ENCODE data around the gene SLC26A11.
"Not testable (repeated sequence)": the region's sequence is repeated elsewhere in the genome, so short reads cannot be mapped to it uniquely, and the experiment has no call there.

The SLC26A11 gene

DNA sequence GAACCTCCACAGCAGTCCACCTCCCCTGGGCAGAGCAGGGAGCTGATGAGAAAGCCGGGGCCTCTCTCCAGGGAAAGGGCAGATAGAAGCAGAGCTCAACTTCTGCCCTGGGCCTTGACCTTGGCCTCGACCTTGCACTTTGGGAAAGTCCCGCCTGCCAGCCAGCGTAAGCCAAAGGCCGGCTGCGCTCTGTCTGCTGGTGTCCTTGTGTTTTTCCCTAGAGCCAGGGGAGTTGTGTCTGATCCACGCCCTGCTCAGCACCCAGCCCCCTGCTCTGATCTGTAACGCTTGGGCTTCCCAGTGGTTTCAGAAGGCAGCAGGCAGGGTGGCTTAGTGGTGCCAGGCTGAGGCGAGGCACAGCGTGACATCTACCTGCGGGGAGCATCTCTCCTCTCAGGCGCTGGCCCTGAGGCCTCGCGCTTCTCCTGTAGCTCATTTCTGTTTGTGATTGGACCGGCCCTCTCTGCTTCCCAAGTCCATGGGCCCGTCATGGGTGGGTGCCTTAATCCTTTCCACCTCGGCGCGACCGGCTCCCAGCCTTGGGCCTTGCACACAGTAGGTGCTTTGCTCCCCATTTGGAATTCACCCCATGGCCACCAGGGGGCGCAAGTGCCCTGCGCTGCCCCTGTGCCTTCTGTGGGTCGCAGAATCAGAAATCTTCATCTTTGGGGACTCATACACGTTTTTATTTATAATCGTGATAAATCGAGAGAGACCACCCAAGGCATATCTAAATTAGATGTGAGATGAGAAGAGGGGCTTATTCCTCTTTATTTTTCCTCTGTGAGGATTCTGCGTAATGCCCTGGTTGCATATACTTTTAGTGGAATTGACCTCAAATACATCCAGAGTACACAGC lies 24.3 kb upstream of the SLC26A11 start:
- DNase-seq (ENCODE audit: low spot score) (peak; percentile 49), FAIRE-seq (peak; percentile 56)

DNA sequence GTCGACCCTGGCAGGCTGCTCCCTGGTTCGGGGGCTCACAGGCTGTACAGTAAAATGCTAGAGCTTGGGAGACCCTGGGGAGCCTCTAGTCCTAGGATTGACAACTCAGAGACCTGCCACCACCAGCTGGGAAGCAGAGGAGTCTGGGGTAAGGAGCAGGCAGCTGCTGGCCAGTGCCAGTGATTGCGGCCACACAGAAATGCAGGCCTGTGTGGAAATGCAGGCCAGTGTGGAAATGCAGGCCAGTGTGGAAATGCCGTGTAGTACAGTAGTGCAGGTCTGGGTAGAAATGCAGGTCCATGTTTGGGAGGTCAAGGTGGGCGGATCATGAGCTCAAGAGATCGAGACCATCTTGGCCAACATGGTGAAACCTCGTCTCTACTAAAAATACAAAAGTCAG lies 23.6 kb upstream of the SLC26A11 start:
- peak; percentile 62 for FAIRE-seq
- no peak for DNase-seq (ENCODE audit: low spot score)

DNA sequence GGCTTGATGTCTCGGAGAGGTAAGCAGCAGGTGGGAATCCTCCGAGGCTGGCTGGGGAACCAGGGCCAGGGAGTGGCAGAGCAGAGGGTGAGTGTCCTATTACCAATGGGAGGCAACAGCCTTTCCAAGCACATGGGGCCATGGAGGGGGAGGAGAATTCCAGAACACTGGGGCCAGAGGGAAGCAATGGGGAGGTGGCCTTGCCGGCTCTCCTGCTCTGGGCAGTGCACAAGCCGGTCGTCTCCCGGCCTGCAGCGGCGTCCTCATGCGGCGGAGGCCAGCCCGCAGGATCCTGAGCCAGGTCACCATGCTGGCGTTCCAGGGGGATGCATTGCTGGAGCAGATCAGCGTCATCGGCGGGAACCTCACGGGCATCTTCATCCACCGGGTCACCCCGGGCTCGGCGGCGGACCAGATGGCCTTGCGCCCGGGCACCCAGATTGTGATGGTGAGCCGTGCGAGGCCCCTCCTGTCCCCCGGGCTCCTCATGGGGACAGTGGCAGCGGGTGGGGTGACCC lies 22.0 kb upstream of the SLC26A11 start:
- FAIRE-seq = no peak
- DNase-seq (ENCODE audit: low spot score) = no peak

DNA sequence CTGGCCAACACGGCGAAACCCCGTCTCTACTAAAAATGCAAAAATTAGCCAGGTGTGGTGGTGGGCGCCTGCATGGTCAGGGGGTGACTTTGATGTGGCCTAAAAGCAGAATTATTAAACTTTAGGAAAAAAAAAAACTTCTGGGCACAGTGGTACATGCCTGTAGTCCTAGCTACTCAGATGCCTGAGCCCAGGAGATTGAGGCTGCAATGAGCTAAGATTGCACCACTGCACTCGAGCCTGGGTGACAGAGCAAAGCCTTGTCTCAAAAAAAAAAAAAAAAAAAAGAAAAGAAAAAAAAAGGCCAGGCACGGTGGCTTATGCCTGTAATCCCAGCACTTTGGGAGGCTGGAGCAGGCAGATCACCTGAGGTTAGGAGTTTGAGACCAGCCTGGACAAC lies 20.9 kb upstream of the SLC26A11 start:
- not testable (repeated sequence) for FAIRE-seq

DNA sequence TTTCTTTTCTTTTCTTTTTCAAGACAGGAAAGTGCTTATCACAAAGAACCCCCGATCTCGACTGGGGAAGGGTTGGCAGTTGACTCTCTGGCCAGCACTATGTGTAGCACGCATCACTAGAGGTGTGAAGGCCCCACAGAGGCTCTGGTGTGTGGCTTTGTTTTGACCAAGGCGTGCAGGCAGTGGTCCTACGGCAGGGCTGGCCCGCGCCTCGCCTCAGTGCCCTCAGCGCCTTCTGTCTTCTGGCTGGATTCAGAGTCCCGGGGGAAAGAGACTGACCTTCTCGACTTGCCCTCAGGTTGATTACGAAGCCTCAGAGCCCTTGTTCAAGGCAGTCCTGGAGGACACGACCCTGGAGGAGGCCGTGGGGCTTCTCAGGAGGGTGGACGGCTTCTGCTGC lies 18.8 kb upstream of the SLC26A11 start:
- no peak for FAIRE-seq
- DNase-seq (ENCODE audit: low spot score) = no peak

More for the DNA sequence above, 20.9 kb upstream of the SLC26A11 start:
- DNase-seq (ENCODE audit: low spot score) = not testable (repeated sequence)

DNA sequence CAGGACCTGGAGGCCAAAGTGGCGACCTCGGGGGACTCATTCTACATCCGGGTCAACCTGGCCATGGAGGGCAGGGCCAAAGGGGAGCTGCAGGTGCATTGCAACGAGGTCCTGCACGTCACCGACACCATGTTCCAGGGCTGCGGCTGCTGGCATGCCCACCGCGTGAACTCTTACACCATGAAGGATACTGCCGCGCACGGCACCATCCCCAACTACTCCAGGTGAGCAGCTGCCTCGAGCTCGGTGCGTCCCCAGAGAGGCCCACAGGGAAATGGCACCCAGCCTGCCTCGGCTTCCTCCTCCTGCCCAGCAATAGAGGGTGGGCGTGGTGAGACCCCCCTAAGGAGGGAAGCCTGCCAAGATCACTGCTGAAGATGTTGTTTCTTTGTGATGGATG lies 18.0 kb upstream of the SLC26A11 start:
- FAIRE-seq = no peak
- no peak for DNase-seq (ENCODE audit: low spot score)

DNA sequence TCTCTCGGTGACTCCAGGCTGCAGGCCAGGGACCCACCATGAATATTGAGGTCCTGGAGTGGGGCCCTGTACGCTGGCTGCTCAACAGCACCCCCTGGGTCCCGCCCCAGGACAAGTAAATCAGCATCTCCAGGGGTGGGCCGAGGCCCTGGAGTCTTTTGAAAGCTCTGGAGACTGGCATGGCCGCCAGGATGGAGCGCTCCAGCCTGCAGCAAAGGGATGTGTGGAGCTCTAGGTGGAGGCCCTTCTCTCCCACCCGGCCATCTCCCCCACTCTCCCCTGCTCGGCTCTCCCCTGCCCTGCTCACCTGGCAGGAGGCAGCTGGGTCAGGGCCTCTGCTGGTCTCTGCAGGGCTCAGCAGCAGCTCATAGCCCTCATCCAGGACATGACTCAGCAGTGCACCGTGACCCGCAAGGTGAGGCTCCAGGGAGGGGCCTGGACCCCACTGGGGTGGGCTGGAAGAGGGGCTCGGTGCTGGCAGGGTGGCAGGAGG lies 16.7 kb upstream of the SLC26A11 start:
- DNase-seq (ENCODE audit: low spot score) (no peak), FAIRE-seq (no peak)

DNA sequence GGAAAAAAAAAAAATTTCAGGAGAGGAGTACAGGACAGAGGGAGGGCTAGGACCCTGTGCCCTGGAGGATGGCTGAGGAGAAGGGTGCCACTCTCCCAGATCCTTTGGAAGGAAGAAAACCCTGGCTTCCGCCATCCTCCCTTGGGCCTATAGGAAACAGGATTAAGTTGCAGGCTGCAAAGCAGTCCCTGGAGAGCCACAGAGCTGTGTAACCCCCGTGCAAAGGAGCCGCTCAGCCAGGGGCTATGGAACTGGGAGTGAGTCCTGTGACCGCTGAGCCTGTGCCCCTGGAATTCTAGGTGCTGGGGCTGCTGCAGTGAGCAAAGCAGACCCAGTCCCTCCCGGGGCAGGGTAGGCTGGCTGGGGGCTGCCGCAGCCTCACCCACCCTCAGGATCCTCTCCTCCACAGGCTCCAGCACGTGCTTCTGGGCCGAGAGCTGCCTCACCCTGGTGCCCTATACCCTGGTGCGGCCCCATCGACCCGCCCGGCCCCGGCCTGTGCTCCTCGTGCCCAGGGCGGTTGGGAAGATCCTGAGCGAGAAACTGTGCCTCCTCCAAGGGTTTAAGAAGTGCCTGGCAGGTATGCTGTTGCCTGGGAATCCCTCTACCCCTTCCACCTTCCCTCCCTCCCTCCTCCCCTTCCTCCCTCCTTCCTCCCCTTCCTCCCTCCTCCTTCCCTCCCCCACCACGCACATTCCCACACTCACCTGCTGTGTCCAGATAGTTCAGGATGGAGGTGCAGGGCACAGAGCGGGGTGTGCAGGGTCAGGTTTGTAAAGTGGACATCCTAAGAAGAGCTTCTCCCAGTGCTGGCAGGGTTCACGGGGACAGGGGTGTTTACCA lies 15.4 kb upstream of the SLC26A11 start:
- FAIRE-seq (peak; percentile 63), DNase-seq (ENCODE audit: low spot score) (no peak)

DNA sequence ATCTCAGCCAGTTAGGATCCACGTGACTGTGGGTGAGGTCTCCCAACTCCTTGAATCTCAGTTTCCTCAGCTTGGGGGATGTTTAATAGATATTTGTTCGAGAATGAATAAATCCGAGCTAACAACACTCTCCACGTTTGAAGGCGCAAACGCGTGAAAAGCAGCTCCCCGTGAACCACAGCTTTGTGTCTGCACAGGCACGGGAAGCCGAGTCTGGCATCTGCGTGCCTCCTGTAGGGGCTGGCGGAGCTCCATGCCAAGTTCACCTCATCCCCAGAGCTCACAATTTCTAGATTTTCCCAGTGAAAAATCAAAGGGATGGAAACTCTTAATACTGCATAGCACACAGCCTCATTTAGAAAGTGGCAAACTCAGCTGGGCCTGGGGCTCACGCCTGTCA lies 14.4 kb upstream of the SLC26A11 start:
- no peak for FAIRE-seq

DNA sequence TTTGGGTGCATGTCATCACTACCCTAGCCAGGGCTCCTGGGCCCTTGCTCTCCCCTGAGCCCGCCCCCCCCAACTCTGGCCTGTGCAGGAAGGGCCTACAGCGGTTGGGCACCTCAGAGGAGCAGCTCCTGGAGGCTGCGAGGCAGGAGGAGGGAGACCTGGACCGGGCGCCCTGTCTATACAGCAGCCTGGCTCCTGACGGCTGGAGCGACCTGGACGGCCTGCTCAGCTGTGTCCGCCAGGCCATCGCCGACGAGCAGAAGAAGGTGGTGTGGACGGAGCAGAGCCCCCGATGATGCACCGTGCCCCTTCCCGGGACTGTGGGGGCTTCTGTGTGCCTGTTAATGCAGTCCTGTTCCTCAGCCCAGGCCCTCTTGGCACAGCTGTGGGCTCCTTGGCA lies 12.2 kb upstream of the SLC26A11 start:
- no peak for FAIRE-seq
- no peak for DNase-seq (ENCODE audit: low spot score)

More for the DNA sequence above, 14.4 kb upstream of the SLC26A11 start:
- DNase-seq (ENCODE audit: low spot score) = no peak

DNA sequence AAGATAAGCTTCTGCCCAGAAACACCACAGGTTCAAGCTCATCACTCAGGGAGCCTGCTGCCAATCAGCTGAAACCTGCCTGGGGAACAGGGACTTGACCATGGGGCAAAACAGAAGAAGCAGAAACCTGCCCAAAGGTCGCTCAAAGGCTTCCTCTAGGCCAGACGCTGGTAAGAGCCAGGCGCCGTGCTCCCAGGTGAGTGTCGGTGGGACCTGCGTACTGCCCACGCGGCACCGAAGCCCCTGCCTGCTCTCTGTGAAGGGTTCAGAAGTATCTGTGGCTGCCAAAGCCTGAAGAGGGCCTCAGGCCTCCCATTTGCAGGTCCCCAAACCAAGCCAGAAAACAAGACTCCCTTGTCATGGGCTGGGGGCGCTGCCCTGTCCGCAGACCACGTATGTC lies 10.5 kb upstream of the SLC26A11 start:
- FAIRE-seq = no peak
- no peak for DNase-seq (ENCODE audit: low spot score)

DNA sequence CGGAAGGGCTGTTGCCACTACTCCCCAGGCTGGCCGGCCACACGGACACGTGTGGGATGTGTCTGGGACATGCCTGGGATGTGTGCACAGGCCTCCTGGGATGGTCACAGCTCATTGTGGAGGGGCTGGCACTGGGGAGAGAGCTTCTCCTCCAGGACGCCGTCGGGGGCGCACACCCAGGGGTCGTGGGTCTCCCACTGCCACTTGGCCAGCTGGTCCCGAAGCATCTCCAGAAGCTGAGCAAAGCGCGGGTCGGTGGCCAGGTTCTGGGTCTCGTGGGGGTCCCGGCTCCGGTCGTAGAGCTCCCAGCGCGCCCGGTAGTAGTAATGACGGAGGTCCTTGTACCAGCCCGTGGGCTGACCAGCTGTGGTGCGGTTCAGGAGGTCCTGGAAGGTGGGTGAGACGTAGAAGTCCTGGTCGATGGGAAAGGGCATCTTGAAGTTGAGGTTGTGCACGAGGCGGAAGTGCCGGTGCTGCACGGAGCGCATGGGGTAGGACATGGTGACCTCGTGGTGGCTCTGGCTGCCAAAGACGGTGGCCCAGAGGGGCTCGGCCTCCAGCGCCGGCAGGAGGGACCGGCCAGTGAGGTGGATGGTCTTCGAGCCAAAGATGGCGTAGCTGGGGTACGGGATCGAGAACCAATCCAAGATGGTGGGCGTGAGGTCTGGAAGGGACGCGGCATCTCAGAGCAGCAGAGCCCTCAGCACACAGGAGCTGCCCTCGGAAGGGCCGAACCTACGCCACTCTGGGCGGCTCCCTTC lies 9.7 kb upstream of the SLC26A11 start:
- DNase-seq (ENCODE audit: low spot score) (no peak), FAIRE-seq (peak; percentile 20)

DNA sequence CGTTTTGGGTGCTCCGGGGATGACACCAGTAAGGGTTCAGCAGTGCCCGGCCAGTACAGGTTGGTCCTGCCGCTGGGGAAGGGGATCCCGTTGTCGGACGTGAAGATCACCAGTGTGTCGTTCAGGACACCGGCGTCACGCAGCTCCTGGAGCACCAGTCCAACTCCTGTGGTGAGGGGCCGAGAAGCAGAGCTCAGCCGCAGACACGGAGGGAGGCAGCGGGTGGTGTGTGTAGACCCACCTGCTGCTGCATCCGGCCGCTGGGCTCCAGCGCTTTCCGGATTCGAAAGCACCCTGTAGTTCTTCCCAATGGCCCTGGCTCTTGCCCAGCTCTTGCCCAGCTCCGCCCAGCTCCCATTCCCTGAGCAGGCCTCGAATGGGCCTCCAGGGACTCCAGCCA lies 8.1 kb upstream of the SLC26A11 start:
- no peak for FAIRE-seq
- no peak for DNase-seq (ENCODE audit: low spot score)

DNA sequence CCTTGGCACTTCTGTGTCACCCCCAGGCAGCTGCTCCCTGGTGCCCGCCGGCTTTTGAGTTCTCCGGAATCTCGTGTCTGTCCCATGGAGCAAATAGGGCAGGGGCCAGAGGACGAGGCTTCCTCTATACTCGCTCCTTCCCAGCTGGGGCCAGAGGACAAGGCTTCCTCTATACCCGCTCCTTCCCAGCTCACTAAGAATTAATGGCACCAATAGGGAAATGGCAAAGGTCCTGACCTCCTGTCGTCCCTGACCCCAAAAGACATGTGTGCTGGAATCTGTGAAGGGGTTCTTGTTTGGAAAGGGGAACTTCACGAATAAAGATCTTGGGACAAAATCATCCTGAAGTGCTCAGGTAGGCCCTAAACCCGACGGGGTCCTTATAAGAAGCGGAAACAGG lies 7.7 kb upstream of the SLC26A11 start:
- FAIRE-seq (no peak), DNase-seq (ENCODE audit: low spot score) (no peak)

DNA sequence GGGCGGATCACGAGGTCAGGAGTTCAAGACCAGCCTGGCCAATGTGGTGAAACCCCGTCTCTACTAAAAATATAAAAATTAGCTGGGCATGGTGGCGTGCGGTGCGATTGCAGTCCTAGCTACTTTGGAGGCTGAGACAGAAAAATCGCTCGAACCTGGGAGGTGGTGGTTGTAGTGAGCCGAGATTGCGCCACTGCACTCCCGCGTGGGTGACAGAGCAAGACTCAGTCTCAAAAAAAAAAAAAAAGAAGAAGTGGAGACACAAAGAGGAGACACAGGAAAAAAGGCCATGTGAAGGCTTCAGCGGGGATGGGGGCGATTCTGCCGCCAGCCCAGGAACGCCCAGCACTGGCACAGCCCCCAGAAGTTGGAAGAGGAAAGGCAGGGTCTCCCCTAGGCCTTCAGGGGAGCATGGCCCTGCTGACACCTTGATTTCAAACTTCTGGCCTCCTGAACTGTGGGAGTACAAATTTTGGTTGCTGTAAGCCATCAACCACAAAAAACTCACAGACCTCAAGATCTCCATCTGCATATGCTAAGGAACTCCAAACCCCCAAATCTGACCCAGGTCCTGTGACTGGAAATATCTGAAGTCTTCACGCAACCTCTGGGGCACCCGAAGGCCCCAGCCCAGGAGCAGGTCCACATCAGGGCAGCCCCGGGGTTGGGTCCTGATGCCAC lies 7.1 kb upstream of the SLC26A11 start:
- FAIRE-seq (no peak), DNase-seq (ENCODE audit: low spot score) (no peak)

DNA sequence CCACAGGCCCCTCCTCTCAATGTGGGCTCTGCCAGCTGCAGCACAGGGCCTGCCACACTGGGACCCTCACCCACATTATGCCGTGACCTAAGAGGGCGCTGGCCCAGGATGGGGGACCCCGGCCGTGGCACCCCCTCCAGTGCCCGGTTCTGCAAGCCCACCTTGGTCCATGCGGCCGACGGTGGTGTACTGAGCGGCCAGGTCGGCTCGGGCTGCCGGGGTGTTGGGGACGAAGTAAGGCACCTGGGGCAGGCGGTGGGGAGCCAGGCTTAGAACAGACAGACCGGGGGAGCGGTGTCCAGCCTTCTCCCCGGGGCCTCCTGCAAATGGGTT lies 6.6 kb upstream of the SLC26A11 start:
- no peak for DNase-seq (ENCODE audit: low spot score)
- FAIRE-seq = no peak

DNA sequence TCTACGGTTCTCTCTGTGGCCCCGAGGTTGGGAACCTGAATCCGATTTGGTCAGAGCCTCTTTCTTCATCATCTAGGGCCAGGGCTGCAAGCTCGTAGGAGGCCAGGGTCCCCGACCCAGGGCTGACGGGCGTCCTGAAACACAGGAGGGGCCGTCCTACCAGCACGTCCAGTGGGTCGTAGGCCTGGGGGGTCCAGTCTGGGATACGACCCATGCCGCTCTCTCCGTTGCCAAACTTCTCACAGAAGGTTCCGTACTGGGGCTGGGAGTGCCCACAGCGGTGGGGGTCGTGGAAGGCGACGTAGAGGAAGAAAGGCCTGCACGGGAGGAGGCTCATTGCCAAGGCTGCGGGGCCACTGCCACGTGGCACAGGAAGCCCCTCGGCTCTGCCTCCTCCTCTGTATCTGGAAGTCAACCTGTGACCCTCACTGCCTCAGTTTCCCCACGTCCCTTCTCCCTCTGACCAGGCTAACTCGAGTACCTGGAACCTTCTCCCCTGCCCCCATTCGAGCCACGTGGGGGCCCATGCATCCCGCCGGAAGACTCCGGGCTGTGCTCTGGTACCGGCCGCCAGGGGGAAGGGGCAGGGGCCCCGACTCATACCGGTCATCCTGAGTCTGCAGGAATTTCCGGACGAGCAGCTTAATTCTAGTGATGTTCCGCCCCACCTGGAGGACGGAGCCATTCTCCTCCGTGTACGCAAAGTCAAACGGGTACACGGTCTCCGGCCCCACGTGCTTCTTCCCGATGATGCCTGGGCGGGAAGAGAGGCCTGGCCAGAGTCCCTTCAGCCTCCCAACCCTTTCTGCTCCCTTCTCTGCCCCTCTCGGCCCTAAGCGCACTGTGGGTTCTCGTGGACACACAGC lies 6.0 kb upstream of the SLC26A11 start:
- FAIRE-seq (no peak), DNase-seq (ENCODE audit: low spot score) (no peak)

DNA sequence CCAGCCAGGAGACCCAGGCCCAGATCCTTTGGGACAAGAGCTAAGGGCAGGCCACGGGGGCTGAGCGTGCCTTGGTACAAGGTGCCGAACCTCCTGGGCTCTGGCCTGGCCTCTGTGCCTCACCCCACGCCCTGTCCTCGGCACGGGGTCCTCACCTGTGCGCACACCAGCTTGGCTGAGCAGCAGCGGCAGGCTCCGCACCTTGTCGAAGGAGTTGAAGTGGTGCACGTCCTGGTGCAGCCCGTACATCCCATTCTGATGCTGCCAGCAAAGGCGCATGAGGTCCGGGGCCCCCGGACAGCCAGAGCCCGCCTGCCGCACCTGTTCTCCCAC lies 5.4 kb upstream of the SLC26A11 start:
- no peak for DNase-seq (ENCODE audit: low spot score)
- peak; percentile 9 for FAIRE-seq

DNA sequence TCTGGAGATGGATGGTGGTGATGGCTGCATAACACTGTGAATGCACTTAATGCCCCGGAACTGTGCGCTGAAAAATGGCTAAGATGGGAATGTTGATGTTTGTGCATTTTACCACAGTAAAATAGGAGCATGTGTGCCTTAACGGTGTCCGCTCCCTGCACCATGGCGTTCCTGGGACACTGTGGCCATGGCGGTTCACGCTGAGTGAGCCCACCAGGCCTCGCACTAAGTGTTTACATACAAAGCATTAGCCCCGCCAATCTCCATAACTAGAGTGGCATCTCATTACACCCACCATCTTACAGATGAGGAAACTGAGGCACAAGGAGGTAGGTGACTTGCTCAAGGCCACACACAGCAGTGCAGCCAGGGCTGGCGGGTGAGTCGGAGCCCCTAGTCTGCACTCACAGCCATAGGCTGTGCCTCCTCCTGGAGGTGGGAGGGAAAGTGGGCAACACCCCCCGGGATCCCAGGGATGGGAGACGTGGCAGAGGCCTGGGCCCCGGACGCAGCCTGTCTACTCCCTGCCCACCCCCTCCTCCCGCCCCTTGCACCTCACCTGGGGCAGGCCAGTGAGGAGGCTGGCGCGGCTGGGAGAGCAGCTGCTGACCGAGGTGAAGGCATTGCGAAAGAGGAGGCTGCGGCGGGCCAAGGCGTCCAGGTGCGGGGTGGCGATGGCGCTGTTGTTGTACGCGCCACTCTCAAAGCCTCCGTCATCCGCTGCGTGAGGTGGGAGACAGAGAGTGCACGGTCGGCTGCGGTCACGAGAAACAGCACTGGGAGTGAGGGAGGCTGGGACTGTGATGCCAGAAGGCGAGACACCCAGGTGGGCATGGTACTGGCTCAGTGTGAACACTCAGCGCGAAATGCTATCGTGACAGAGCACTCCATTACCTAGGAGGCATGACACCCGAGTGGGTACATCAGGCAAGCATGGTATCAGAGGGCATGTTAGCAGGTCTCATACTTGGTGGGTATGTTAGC lies 3.5 kb upstream of the SLC26A11 start:
- FAIRE-seq (peak; percentile 66), DNase-seq (ENCODE audit: low spot score) (no peak)
